Central memory CD8-positive, alpha-beta T cell (primary cell): Measurements from ENCODE around the gene TFPI.

Experiments
- ATAC-seq: fragments of 150-1000 bp; cut with Tn5 transposase; replicated peaks from 2 replicates; pipeline ENCODE4 v1.10.0; 2022; ENCODE audit warnings: mild to moderate bottlenecking, moderate FRiP score, moderate number of reproducible peaks; ENCODE audit not compliant: poor library complexity, severe bottlenecking; ENCODE audit errors: extremely low read depth
- DNase-seq, 2 donors: peaks; one replicate each; pipeline ENCODE4 v3.0.0; 2021; ENCODE audit warnings: low spot score in 2 of 2
- H3K27ac Mint-ChIP-seq: one replicate; pipeline ENCODE4 v1.8.0; 2022; ENCODE audit warnings: low read depth, mild to moderate bottlenecking, moderate library complexity, mixed read lengths
- H3K27me3 Mint-ChIP-seq: one replicate; pipeline ENCODE4 v1.8.0; 2022; ENCODE audit warnings: mixed read lengths
- H3K36me3 Mint-ChIP-seq: one replicate; pipeline ENCODE4 v1.8.0; 2022; ENCODE audit warnings: mild to moderate bottlenecking, moderate library complexity, mixed read lengths; ENCODE audit not compliant: insufficient read depth
- H3K4me1 Mint-ChIP-seq: one replicate; pipeline ENCODE4 v1.8.0; 2022; ENCODE audit warnings: mixed read lengths
- H3K4me3 Mint-ChIP-seq: one replicate; pipeline ENCODE4 v1.8.0; 2022; ENCODE audit warnings: mild to moderate bottlenecking, moderate library complexity, mixed read lengths
- H3K9me3 Mint-ChIP-seq: one replicate; pipeline ENCODE4 v1.8.0; 2022; ENCODE audit warnings: mixed read lengths

The TFPI gene

GRCh38 chr2:187503700-187504099, 50.5 kb downstream of the TFPI start:
- H3K36me3 Mint-ChIP-seq, result no peaks in the 10 kb centered on the region
- H3K27ac Mint-ChIP-seq, result no peak overlapping the region
- H3K4me3 Mint-ChIP-seq, result no peak overlapping the region
- H3K9me3 Mint-ChIP-seq, result no peaks in the 10 kb centered on the region
- no peaks in the 10 kb centered on the region for H3K4me1 Mint-ChIP-seq
- DNase-seq (no peak), ATAC-seq (no peak)
- no peaks in the 10 kb centered on the region for H3K27me3 Mint-ChIP-seq

GRCh38 chr2:187502467-187502866, 51.8 kb downstream of the TFPI start:
- no peaks in the 10 kb centered on the region for H3K27me3 Mint-ChIP-seq
- no peak for DNase-seq
- no peaks in the 10 kb centered on the region for H3K36me3 Mint-ChIP-seq
- H3K4me3 Mint-ChIP-seq, result no peak overlapping the region
- ATAC-seq, result no peak
- no peaks in the 10 kb centered on the region for H3K9me3 Mint-ChIP-seq
- H3K27ac Mint-ChIP-seq, result no peak overlapping the region
- H3K4me1 Mint-ChIP-seq, result no peaks in the 10 kb centered on the region

DNA sequence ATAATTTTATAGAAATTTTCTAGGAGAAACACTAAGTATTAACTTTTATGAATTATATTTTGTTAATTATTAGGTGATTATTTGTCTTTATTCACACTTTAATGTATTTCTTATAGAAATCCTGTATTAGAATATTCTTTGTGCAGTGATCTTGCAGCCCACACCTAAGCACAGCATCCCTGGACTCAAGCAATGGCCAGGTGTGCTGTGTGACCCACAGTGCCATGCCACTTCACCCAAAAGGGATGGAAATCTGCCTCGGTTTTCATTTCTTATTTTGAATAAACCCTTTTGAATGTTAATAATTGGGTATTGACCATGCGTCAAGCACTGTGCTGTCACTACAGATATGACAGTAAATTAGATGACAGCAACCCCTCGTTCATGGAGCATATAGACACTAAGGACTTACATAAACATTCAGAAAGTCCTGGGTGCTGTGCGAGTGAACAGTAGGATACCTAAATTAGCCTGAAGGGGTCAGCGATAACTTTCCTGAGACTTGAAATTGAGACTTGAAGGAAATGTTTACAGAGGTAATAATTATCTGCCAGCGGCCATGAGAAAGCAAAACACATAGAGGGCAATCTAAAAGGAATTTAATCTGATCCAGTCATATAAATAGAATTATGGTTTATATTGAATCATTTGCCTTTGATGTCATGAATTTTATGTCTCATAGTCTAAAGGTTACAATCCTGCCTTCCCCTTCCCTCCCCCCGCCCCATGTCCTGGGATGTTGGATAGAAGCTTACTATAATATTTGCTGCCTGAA, 53.5 kb downstream of the TFPI start:
- DNase-seq (no peak), ATAC-seq (no peak)
- H3K27ac Mint-ChIP-seq, result no peak overlapping the region
- H3K36me3 Mint-ChIP-seq, result no peaks in the 10 kb centered on the region
- H3K27me3 Mint-ChIP-seq, result no peaks in the 10 kb centered on the region
- no peak overlapping the region for H3K4me3 Mint-ChIP-seq
- H3K4me1 Mint-ChIP-seq, result no peaks in the 10 kb centered on the region
- H3K9me3 Mint-ChIP-seq, result no peaks in the 10 kb centered on the region

DNA sequence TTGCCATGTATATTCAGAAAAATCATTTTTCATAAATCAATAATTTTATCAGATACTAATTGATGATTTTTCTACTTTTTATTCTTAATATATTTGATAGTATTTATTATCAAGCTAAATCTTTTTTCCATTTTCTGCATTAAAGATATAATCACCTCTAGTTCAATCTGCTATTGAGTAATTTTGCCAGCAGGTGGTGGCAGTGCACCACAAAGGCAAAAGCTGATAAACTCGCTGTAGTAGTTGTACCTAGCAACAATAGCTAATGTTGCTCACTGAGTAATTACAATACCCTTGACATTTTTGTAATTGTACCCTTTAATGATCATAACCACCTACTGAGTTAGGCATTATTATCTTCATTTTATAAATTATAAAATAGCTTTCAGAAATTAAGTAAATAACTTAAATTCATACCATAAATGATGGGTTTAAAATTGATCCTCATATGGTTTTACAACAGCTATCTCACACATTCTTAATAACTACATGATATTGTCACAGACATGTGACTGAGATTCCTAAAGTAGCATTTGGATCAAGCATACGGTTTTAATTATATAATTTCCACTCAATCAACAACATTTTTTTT, 54.2 kb downstream of the TFPI start:
- ATAC-seq (no peak), DNase-seq (no peak)
- H3K4me1 Mint-ChIP-seq, result no peaks in the 10 kb centered on the region
- H3K27ac Mint-ChIP-seq, result no peak overlapping the region
- H3K9me3 Mint-ChIP-seq, result no peaks in the 10 kb centered on the region
- no peaks in the 10 kb centered on the region for H3K27me3 Mint-ChIP-seq
- H3K4me3 Mint-ChIP-seq, result no peak overlapping the region
- no peaks in the 10 kb centered on the region for H3K36me3 Mint-ChIP-seq

DNA sequence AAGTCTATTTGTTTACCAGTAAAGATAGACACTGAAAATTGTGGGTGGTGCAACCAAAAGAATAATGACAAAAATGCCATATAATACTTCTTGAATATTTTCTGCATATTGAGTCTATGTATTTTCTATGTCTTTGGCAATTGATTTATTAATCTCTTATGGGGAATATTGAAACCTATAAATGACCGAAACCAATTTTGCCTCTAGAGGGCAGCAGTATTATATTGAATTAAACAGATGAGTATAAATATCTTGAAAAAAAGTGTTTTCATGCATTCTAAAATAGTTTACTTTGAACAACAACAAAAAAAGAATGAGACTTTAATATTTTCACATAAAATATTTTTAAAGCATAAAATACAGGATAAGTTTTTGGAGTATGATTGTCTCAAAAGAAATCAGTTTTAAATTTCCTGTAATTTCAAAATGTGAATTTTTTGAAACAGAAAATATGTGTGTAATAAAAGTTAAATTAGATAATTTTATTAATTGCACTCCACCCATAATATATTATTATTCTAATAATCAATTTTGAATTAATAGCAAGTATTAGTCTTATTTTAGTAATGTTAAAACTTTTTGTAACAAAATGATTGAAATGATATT, 56.3 kb downstream of the TFPI start:
- no peaks in the 10 kb centered on the region for H3K36me3 Mint-ChIP-seq
- H3K4me1 Mint-ChIP-seq, result no peaks in the 10 kb centered on the region
- H3K27ac Mint-ChIP-seq, result no peak overlapping the region
- H3K4me3 Mint-ChIP-seq, result no peak overlapping the region
- DNase-seq (no peak), ATAC-seq (no peak)
- H3K27me3 Mint-ChIP-seq, result no peaks in the 10 kb centered on the region
- H3K9me3 Mint-ChIP-seq, result no peaks in the 10 kb centered on the region

DNA sequence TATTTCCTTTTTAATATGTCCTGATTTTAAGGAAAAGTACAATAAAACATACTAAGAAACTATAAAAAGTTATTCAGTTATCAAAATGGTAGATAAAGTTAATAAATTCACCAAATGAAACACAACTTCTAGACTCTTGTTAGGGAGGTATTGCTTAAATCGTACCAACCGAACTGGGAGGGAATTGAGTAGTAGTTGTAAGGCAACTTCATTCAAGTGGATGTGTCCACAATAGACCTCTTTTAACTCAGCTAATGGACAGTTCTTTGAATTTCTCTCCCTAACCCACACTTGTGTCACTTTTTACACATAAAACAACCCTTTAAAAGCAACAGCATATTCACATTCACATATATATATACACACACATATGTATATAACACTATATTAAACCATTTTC, 57.1 kb downstream of the TFPI start:
- DNase-seq (no peak), ATAC-seq (no peak)
- no peaks in the 10 kb centered on the region for H3K9me3 Mint-ChIP-seq
- H3K4me3 Mint-ChIP-seq, result no peak overlapping the region
- H3K36me3 Mint-ChIP-seq, result no peaks in the 10 kb centered on the region
- H3K27me3 Mint-ChIP-seq, result no peaks in the 10 kb centered on the region
- no peak overlapping the region for H3K27ac Mint-ChIP-seq
- no peaks in the 10 kb centered on the region for H3K4me1 Mint-ChIP-seq

- no peak for DNase-seq
Observed at GRCh38 chr2:187495324-187495723, 58.9 kb downstream of the TFPI start.

GRCh38 chr2:187493877-187494568, 60.2 kb downstream of the TFPI start:
- no peaks in the 10 kb centered on the region for H3K36me3 Mint-ChIP-seq
- DNase-seq (no peak), ATAC-seq (no peak)
- H3K27me3 Mint-ChIP-seq, result no peaks in the 10 kb centered on the region
- no peaks in the 10 kb centered on the region for H3K4me1 Mint-ChIP-seq
- H3K4me3 Mint-ChIP-seq, result no peak overlapping the region
- H3K27ac Mint-ChIP-seq, result no peak overlapping the region
- H3K9me3 Mint-ChIP-seq, result no peaks in the 10 kb centered on the region

More at GRCh38 chr2:187495324-187495723, 58.9 kb downstream of the TFPI start:
- H3K27ac Mint-ChIP-seq, result no peak overlapping the region
- no peaks in the 10 kb centered on the region for H3K27me3 Mint-ChIP-seq
- no peaks in the 10 kb centered on the region for H3K4me1 Mint-ChIP-seq
- ATAC-seq, result no peak
- no peaks in the 10 kb centered on the region for H3K9me3 Mint-ChIP-seq
- H3K36me3 Mint-ChIP-seq, result no peaks in the 10 kb centered on the region
- H3K4me3 Mint-ChIP-seq, result no peak overlapping the region

DNA sequence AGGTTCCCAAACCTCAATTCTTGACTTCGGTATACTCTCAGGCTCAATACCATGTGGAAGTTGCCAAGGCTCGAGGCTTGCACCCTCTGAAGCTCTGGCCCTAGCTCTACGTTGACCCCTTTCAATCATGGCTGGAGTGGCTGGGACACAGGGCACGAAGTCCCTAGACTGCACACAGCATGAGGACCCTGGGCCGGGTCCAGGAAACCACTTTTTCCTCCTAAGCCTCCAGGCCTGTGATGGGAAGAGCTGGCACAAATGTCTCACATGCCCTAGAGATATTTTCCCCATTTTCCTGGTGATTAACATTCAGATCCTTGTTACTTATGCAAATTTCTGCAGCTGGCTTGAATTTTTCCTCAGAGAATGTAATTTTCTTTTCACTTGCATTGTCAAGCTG, 61.1 kb downstream of the TFPI start:
- Mint-ChIP-seq H3K36me3 (no peaks in the 10 kb centered on the region), H3K4me1 (no peaks in the 10 kb centered on the region), H3K9me3 (no peaks in the 10 kb centered on the region), H3K4me3 (no peak overlapping the region), H3K27me3 (no peaks in the 10 kb centered on the region), H3K27ac (no peak overlapping the region)
- no peak for ATAC-seq
- DNase-seq, result no peak

DNA sequence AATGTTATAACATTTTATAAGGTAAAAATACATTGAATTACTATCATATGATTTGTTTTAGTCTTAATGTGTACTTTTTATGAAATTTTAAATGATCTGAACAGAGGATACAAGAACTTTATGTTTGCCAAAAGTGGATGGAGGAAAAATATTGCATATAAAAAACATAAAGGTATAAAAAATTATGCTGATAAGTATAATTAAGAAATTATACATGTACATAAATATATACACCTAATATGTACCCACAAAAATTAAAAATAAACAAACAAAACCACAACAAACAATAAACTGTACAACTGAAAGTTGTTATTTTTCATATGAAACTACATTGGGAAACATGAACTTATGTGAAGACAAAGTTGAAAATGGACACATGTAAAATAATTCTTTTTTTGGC, 68.0 kb downstream of the TFPI start:
- Mint-ChIP-seq H3K27me3 (no peaks in the 10 kb centered on the region), H3K36me3 (no peaks in the 10 kb centered on the region), H3K27ac (no peak overlapping the region), H3K4me1 (no peaks in the 10 kb centered on the region), H3K4me3 (no peak overlapping the region), H3K9me3 (no peaks in the 10 kb centered on the region)
- no peak for DNase-seq
- ATAC-seq, result no peak

GRCh38 chr2:187485523-187485922, 68.7 kb downstream of the TFPI start:
- DNase-seq, result no peak
- no peaks in the 10 kb centered on the region for H3K27me3 Mint-ChIP-seq
- H3K4me3 Mint-ChIP-seq, result no peak overlapping the region
- no peaks in the 10 kb centered on the region for H3K4me1 Mint-ChIP-seq
- no peak overlapping the region for H3K27ac Mint-ChIP-seq
- no peaks in the 10 kb centered on the region for H3K36me3 Mint-ChIP-seq
- H3K9me3 Mint-ChIP-seq, result no peaks in the 10 kb centered on the region
- ATAC-seq, result no peak

DNA sequence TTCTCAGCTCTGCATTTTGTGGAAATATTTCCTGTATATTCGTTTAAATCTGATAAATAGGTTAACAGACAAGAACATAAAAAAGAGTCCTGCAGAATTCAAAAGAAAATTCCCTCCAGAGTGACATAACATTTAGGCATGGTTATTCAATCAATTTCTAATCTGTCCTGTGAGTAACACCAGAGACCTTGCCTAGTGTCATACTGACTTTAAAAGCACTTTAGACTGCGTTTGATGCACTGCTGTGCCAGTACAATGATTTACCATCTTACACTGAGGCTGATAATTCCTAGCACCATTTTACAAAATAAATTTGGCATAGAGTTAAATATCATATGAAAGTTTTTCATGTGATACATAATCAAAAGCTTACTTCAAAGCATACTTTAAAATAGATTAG, 70.7 kb downstream of the TFPI start:
- H3K4me3 Mint-ChIP-seq, result no peak overlapping the region
- H3K36me3 Mint-ChIP-seq, result no peaks in the 10 kb centered on the region
- DNase-seq (no peak), ATAC-seq (no peak)
- no peak overlapping the region for H3K27ac Mint-ChIP-seq
- no peaks in the 10 kb centered on the region for H3K27me3 Mint-ChIP-seq
- H3K9me3 Mint-ChIP-seq, result no peaks in the 10 kb centered on the region
- no peaks in the 10 kb centered on the region for H3K4me1 Mint-ChIP-seq

GRCh38 chr2:187482796-187483195, 71.4 kb downstream of the TFPI start:
- no peaks in the 10 kb centered on the region for H3K9me3 Mint-ChIP-seq
- no peaks in the 10 kb centered on the region for H3K36me3 Mint-ChIP-seq
- H3K27me3 Mint-ChIP-seq, result no peaks in the 10 kb centered on the region
- DNase-seq (no peak), ATAC-seq (no peak)
- H3K27ac Mint-ChIP-seq, result no peak overlapping the region
- no peak overlapping the region for H3K4me3 Mint-ChIP-seq
- H3K4me1 Mint-ChIP-seq, result no peaks in the 10 kb centered on the region
